HG03103 (cell line): Measurements from ENCODE around the gene RGP1.

ENCODE experiments used
- ATAC-seq: cut with Tn5 transposase; IDR thresholded peaks from one replicate; pipeline ENCODE4 v1.9.1; 2021; ENCODE audit warnings: low read depth; ENCODE audit not compliant: unreplicated experiment

The RGP1 gene

GRCh38 chr9:35798658-35799374 is 49.7 kb downstream of the RGP1 start:
- no peak for ATAC-seq

GRCh38 chr9:35800530-35800929 is 51.4 kb downstream of the RGP1 start:
- ATAC-seq = no peak

GRCh38 chr9:35801328-35802128 is 52.4 kb downstream of the RGP1 start:
- no peak for ATAC-seq

GRCh38 chr9:35806101-35806500 is 57.0 kb downstream of the RGP1 start:
- no peak for ATAC-seq
